NB4 (cell line): ENCODE measurements around the gene SMAD3.

Experiments
- DNase-seq: peaks from one replicate; pipeline ENCODE4 v3.0.0; 2010; ENCODE audit warnings: low read depth
- H3K4me3 ChIP-seq: one replicate; pipeline ENCODE4 v1.5.1; 2011; ENCODE audit warnings: mild to moderate bottlenecking, low read depth, low read length, moderate library complexity
- CTCF ChIP-seq: IDR thresholded peaks from one replicate; pipeline ENCODE4 v1.5.1; 2012; ENCODE audit warnings: low read depth, low read length
- MYC ChIP-seq: IDR thresholded peaks from 2 replicates; pipeline ENCODE4 v1.6.1; 2011; ENCODE audit warnings: low read depth, low read length
- POLR2A ChIP-seq: IDR thresholded peaks from 2 replicates; pipeline ENCODE4 v1.6.1; 2011; ENCODE audit warnings: mild to moderate bottlenecking; ENCODE audit not compliant: insufficient read length; ENCODE audit errors: extremely low read depth
- TF ChIP-seq, protein P1 (sequence below): IDR thresholded peaks from 2 replicates; pipeline ENCODE4 v1.6.1; 2011; ENCODE audit warnings: low read depth, low read length

SMAD3 gene

GRCh38 chr15:67091071-67091979, 25.9 kb downstream of the SMAD3 start:
- H3K4me3 ChIP-seq = peak overlapping the region; percentile 16
- peak; percentile 96 for DNase-seq
- TF ChIP-seq, protein P1, sequence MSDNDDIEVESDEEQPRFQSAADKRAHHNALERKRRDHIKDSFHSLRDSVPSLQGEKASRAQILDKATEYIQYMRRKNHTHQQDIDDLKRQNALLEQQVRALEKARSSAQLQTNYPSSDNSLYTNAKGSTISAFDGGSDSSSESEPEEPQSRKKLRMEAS = peak; percentile 57; the same call in 1 of the 2 replicates
- TF ChIP-seq CTCF (no peak), POLR2A (peak; percentile 20), MYC (peak; percentile 86)

DNA sequence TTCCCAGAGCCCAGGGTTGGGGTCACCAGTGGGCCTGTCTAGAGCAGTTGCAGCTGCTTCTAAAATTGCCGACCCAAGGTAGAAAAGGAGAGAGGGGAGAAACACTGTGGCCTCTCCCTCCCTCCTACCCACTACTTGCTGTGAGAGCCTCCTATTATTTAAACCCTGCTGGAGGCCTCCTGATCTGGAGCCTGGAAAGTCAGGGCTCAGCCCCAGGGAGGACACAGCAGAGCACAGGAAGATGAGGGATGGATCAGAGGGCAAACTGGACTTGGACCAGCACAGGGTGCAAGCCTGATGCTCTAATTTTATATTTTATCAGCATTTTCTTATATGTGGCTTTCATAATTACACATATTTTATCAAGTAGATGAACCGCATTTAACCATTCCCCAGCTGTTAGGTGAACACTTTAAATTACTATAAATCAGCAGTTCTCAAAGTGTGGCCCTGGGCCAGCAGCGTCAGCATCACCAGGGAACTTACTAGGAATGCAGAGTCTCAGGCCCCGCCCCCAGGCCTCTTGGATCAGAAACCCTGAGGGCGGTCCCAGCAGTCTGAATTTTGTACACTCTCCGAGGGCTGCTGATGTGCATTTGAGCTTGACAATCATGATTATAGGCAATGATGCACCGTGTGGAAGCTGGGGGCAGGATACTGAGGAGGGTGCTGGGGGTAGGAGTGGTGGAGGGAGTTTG, 26.7 kb downstream of the SMAD3 start:
- no peak for DNase-seq
- TF ChIP-seq MYC = no peak
- TF ChIP-seq, protein P1 = no peak
- no peak for TF ChIP-seq CTCF
- no peak for TF ChIP-seq POLR2A
- H3K4me3 ChIP-seq = no peak overlapping the region

DNA sequence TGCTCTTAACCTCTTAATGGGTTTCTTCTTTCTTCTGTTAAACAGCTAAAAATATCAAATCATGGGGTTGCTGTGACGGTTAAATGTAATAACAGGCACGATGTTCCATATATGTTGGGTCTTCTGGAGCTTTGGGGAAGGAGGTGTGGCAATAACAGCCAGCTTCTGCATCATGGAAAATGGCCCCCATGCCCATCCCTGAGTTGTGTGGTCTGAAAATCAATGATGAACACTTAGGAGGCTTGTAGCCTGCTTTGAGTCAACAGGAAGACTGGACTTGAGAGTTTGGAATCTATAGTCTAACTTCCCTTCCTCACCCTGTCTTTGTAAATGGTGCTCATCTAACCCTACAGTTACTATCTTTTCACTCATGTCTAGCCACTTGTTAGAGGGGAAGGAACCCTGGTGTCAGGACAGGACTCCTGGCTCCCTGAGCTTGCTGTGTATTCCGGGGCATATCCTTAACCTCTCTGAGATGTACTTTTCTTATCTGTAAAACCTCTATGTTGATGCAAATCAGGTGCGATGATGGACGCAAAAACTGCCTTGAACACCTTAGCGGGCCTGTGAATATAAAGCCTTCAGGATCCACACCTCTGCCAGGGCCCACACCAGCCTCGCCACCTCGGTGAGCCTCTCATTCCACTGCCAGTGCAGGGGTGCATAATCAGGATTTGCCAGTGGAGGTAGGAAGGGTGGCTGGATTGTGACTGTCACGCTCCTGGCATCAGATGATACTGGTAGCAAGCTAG, 27.5 kb downstream of the SMAD3 start:
- DNase-seq = peak; percentile 43
- no peak for TF ChIP-seq CTCF
- no peak for TF ChIP-seq POLR2A
- no peak for TF ChIP-seq MYC
- TF ChIP-seq, protein P1 = no peak
- H3K4me3 ChIP-seq = no peak overlapping the region

GRCh38 chr15:67093504-67093862, 28.1 kb downstream of the SMAD3 start:
- TF ChIP-seq CTCF (no peak), MYC (peak; percentile 49), POLR2A (peak; percentile 24)
- TF ChIP-seq, protein P1 = peak; percentile 56; the same call in 1 of the 2 replicates
- no peak overlapping the region for H3K4me3 ChIP-seq
- peak; percentile 99 for DNase-seq

- TF ChIP-seq MYC (no peak), POLR2A (no peak), CTCF (no peak)
- TF ChIP-seq, protein P1 = no peak
- peak overlapping the region; percentile 29 for H3K4me3 ChIP-seq
- peak; percentile 54 for DNase-seq
Observed at GRCh38 chr15:67094001-67094826, 28.8 kb downstream of the SMAD3 start.
